Esophagus squamous epithelium (tissue), 4 donors: ENCODE measurements around the gene OR2AP1.

Experiments used
- POLR2A ChIP-seq, 4 donors: fragments of 450-650 bp; IDR thresholded peaks; one replicate each; pipeline ENCODE4 v1.6.1; 2017; ENCODE audit warnings: antibody characterized with exemption in 4 of 4, mild to moderate bottlenecking in 4 of 4, moderate library complexity in 3 of 4
- TF ChIP-seq, protein P1 (sequence below), 6 experiments: fragments of 450-650 bp in 4 of 6; fragments of 200-600 bp in 2 of 6; sonication (generic) in 2 of 6; IDR thresholded peaks; one replicate each; pipeline ENCODE4 v1.5.1; 2016 to 2019; ENCODE audit warnings: antibody characterized with exemption in 6 of 6, mild to moderate bottlenecking in 4 of 6, moderate library complexity in 4 of 6

DNA sequence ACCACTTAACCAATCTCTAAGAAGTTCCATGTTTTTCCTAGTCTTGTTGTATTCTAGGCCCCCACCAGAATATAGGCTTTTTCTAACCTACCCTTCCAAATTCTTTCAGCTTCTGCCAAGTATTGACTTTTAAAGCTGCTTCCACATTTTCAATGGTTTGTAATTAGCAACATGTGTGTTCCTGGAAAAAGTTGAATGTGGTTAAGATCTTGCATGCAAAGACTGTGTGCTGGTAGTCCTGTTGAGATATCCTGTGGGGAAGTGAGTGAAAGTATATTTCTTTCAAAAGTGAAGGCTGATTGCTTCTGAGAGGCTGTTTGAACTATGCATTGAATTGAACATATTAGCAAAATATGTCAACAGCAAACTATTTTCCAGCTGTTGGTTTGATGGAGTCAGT is 23.5 kb upstream of the OR2AP1 start:
- TF ChIP-seq, protein P1, sequence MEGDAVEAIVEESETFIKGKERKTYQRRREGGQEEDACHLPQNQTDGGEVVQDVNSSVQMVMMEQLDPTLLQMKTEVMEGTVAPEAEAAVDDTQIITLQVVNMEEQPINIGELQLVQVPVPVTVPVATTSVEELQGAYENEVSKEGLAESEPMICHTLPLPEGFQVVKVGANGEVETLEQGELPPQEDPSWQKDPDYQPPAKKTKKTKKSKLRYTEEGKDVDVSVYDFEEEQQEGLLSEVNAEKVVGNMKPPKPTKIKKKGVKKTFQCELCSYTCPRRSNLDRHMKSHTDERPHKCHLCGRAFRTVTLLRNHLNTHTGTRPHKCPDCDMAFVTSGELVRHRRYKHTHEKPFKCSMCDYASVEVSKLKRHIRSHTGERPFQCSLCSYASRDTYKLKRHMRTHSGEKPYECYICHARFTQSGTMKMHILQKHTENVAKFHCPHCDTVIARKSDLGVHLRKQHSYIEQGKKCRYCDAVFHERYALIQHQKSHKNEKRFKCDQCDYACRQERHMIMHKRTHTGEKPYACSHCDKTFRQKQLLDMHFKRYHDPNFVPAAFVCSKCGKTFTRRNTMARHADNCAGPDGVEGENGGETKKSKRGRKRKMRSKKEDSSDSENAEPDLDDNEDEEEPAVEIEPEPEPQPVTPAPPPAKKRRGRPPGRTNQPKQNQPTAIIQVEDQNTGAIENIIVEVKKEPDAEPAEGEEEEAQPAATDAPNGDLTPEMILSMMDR (IDR thresholded peaks at IDR 0.05), result no peak
- TF ChIP-seq POLR2A (IDR thresholded peaks at IDR 0.05), result no peak
